AG04450 (cell line): Measurements from ENCODE around the gene SERTAD1. TPM values are rescaled to one million over a fixed set of nuclear protein-coding genes. Genes with fewer than 3 reads are reported as not detected.

Experiments
- CTCF ChIA-PET: fragments of 300-600, 350-600 bp; formaldehyde crosslinking; extraction: SDS; loops from one replicate; lab custom pipeline; 2022; ENCODE audit warnings: antibody characterized with exemption, inconsistent platforms; lab: Charles Lee
- POLR2A ChIA-PET: fragments of 350-600 bp; formaldehyde crosslinking; extraction: SDS; loops from one replicate; lab custom pipeline; 2021; ENCODE audit warnings: antibody characterized with exemption, inconsistent platforms; lab: Yijun Ruan, JAX
- DNase-seq: peaks from one replicate; pipeline ENCODE4 v3.0.0-alpha.2; 2011; ENCODE audit warnings: low read depth, low spot score
- H3K27ac ChIP-seq: one replicate; pipeline ENCODE4 v1.5.1; 2012; ENCODE audit warnings: low read depth, low read length, control low read depth
- H3K27me3 ChIP-seq: one replicate; pipeline ENCODE4 v1.6.0; 2012; ENCODE audit warnings: low read length; ENCODE audit not compliant: control insufficient read depth, insufficient read depth
- H3K4me3 ChIP-seq: 2 replicates; pipeline ENCODE4 v1.5.1; 2011; ENCODE audit warnings: mild to moderate bottlenecking, low read depth, low read length, control low read depth
- H3K9me3 ChIP-seq: 2 replicates; pipeline ENCODE4 v1.5.1; 2012; ENCODE audit warnings: low read length; ENCODE audit not compliant: control insufficient read depth, insufficient read depth
- CTCF ChIP-seq: IDR thresholded peaks from 2 replicates; pipeline ENCODE4 v1.5.1; 2011; ENCODE audit warnings: low read depth, low read length, control low read depth, inconsistent platforms
- polyA plus RNA-seq: library from polyadenylated mRNA; depleted of rRNA; stranded (reverse); fragments of >200 nt; gene quantifications from 2 replicates; pipeline ENCODE4 v1.2.3, GENCODE V29; 2011

The SERTAD1 gene
- polyA plus RNA-seq, 1 experiment: 11.9 TPM

- Histone ChIP-seq H3K27ac (no peak overlapping the region), H3K27me3 (no peaks in the 10 kb centered on the region), H3K9me3 (no peaks in the 10 kb centered on the region; the same call in 1 of the 2 replicates), H3K4me3 (no peak overlapping the region)
- ChIA-PET CTCF (no interaction called here), POLR2A (no interaction called here)
- no peak for TF ChIP-seq CTCF
- no peak for DNase-seq
Measured at GRCh38 chr19:40400559-40400958, 25.2 kb downstream of the SERTAD1 start.

- Histone ChIP-seq H3K27ac (no peak overlapping the region), H3K27me3 (no peaks in the 10 kb centered on the region), H3K9me3 (no peaks in the 10 kb centered on the region; the same call in 1 of the 2 replicates), H3K4me3 (no peak overlapping the region)
- no peak for TF ChIP-seq CTCF
- ChIA-PET CTCF (no interaction called here), POLR2A (no interaction called here)
- DNase-seq: no peak
Measured at GRCh38 chr19:40398417-40399131, 27.2 kb downstream of the SERTAD1 start.

- CTCF ChIA-PET: no interaction called here
- no peak for DNase-seq
Measured at GRCh38 chr19:40397568-40397906, 28.3 kb downstream of the SERTAD1 start.

GRCh38 chr19:40396886-40397567 lies 28.8 kb downstream of the SERTAD1 start:
- Histone ChIP-seq H3K27ac (no peak overlapping the region), H3K4me3 (no peak overlapping the region), H3K9me3 (no peaks in the 10 kb centered on the region; the same call in 1 of the 2 replicates), H3K27me3 (no peaks in the 10 kb centered on the region)
- TF ChIP-seq CTCF: no peak
- CTCF ChIA-PET: interaction anchor here (0.9 kb wide), 1 partner anchor 21 kb away, joined by 3 read pairs; no protein-coding TSS in a partner anchor
- no peak for DNase-seq
- POLR2A ChIA-PET: no interaction called here

More at GRCh38 chr19:40397568-40397906, 28.3 kb downstream of the SERTAD1 start:
- Histone ChIP-seq H3K9me3 (no peaks in the 10 kb centered on the region; the same call in 1 of the 2 replicates), H3K27ac (no peak overlapping the region), H3K27me3 (no peaks in the 10 kb centered on the region), H3K4me3 (no peak overlapping the region)
- no peak for TF ChIP-seq CTCF
- POLR2A ChIA-PET: no interaction called here

GRCh38 chr19:40395956-40396355 lies 29.8 kb downstream of the SERTAD1 start:
- Histone ChIP-seq H3K9me3 (no peaks in the 10 kb centered on the region; the same call in 1 of the 2 replicates), H3K27ac (no peak overlapping the region), H3K27me3 (no peaks in the 10 kb centered on the region), H3K4me3 (no peak overlapping the region)
- ChIA-PET CTCF (interaction anchor here (0.9 kb wide), 1 partner anchor 22 kb away, joined by 3 read pairs; no protein-coding TSS in a partner anchor), POLR2A (no interaction called here)
- no peak for DNase-seq
- no peak for TF ChIP-seq CTCF
